IPS-20b (cell line): ENCODE results near the gene ATP8B4.
"Not testable (repeated sequence)": the region's sequence is repeated elsewhere in the genome, so short reads cannot be mapped to it uniquely, and the experiment has no call there.

Source experiments
- H3K27ac ChIP-seq: one replicate; pipeline ENCODE4 v1.5.1; 2013; ENCODE audit warnings: low read length
- H3K27me3 ChIP-seq: 2 replicates; pipeline ENCODE4 v1.6.1; 2013; ENCODE audit warnings: mild to moderate bottlenecking, low read length, inconsistent platforms; ENCODE audit not compliant: insufficient read depth
- H3K36me3 ChIP-seq: 2 replicates; pipeline ENCODE4 v1.6.1; 2013; ENCODE audit warnings: low read depth, mild to moderate bottlenecking, inconsistent platforms, low read length, moderate library complexity; ENCODE audit not compliant: insufficient read depth
- H3K4me1 ChIP-seq: 2 replicates; pipeline ENCODE4 v1.6.1; 2013; ENCODE audit warnings: mild to moderate bottlenecking, control low read depth, inconsistent platforms, low read length, moderate library complexity; ENCODE audit not compliant: insufficient read depth
- H3K4me3 ChIP-seq: 2 replicates; pipeline ENCODE4 v1.5.1; 2013; ENCODE audit warnings: mild to moderate bottlenecking, low read length, inconsistent platforms
- H3K9ac ChIP-seq: 2 replicates; pipeline ENCODE4 v1.6.1; 2013; ENCODE audit warnings: low read depth, mild to moderate bottlenecking, inconsistent platforms, low read length, moderate library complexity
- H3K9me3 ChIP-seq: 2 replicates; pipeline ENCODE4 v1.6.1; 2013; ENCODE audit warnings: mild to moderate bottlenecking, low read depth, low read length, inconsistent platforms; ENCODE audit not compliant: insufficient read depth

Gene ATP8B4

DNA sequence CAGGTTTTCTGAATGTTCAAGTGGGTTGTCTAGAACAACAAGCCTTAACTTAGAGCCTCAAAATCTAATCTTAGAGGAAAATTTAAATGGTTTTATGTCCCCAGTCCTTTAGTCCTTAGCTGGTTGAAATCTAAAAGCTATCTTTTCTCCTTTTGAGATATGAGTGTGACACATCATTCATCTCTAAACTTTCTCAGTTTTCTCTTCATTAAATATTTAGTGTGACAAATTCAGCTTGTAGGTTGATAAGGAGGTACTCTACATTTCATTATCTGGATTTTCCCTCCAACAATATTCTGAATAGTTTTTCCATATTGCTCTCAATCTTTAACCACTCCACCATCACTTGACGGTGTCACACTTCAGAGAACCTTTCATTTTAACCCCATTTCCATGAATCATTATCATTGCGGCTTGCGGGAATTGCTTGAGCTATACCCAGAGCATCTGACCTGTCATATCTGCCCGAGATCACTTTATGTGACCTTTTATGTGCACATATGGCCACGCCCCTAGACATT, 16.1 kb upstream of the ATP8B4 start:
- H3K4me3 ChIP-seq = no peak overlapping the region
- no peak overlapping the region for H3K9ac ChIP-seq
- no peaks in the 10 kb centered on the region for H3K36me3 ChIP-seq
- H3K4me1 ChIP-seq = no peaks in the 10 kb centered on the region
- H3K27me3 ChIP-seq = no peaks in the 10 kb centered on the region
- no peak overlapping the region for H3K27ac ChIP-seq
- no peaks in the 10 kb centered on the region for H3K9me3 ChIP-seq

DNA sequence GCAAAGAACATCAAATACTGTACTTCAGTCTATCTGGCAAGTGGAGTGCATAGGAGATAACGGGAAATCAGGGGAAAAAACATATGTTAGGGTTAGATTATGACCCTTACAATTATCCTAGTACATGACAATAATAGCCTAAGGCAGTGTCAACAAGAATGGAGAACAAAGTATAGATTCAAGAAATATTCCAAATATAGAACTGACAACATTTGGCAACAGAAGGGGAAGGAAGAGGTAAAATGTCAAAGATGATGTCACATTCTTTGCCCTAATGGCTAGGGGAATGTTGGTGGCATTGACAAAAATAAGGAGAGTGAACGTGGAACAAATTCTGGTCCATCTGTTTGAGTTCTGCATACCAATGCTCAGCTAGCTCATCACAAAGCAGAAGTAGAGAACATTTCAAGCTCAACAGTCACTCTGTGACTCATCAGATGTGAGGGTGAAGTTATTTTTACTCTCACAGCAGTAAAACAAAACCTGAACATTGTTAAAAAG, 15.5 kb upstream of the ATP8B4 start:
- no peaks in the 10 kb centered on the region for H3K27me3 ChIP-seq
- no peaks in the 10 kb centered on the region for H3K36me3 ChIP-seq
- no peak overlapping the region for H3K4me3 ChIP-seq
- no peaks in the 10 kb centered on the region for H3K4me1 ChIP-seq
- H3K27ac ChIP-seq = no peak overlapping the region
- no peak overlapping the region for H3K9ac ChIP-seq
- no peaks in the 10 kb centered on the region for H3K9me3 ChIP-seq

DNA sequence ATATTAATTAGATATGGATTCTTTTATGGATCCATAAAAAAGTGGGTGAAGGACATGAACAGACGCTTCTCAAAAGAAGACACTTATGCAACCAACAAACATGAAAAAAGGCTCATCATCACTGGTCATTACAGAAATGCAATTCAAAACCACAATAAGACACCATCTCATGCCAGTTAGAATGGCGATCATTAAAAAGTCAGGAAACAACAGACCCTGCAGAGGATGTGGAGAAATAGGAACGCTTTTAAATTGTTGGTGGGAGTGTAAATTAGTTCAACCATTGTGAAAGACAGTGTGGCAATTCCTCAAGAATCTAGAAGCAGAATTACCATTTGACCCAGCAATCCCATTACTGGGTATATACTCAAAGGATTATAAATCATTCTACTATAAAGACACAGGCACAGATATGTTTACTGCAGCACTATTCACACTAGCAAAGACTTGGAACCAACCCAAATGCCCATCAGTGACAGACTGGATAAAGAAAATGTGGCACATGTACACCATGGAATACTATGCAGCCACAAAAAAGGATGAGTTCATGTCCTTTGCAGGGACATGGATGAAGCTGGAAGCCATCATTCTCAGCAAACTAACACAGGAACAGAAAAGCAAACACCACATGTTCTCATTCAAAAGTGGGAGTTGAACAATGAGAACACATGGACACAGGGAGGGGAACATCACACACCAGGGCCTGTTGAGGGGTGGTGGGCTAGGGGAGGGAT, 13.4 kb upstream of the ATP8B4 start:
- not testable (repeated sequence) for H3K9ac ChIP-seq, H3K9me3 ChIP-seq, H3K27ac ChIP-seq, H3K4me1 ChIP-seq, H3K36me3 ChIP-seq, H3K27me3 ChIP-seq, H3K4me3 ChIP-seq

DNA sequence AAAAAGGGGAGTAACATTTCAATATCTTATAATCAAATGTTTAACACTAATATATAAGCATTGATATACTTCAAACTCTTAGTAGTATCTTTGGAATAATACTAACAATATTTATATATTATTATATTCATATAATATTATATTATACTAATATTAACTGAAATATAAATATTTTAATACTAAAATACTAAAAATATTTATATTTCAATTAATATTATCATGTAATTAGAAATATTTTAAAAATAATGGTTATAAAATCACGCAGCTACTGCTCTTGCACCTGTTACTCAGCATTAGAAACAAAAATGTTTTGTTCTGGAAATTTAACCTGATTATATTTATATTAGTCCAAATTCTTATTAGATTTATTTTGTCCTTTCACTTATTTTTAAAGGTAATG, 12.6 kb upstream of the ATP8B4 start:
- H3K9ac ChIP-seq = no peak overlapping the region
- no peak overlapping the region for H3K4me3 ChIP-seq
- no peaks in the 10 kb centered on the region for H3K9me3 ChIP-seq
- H3K4me1 ChIP-seq = no peaks in the 10 kb centered on the region
- no peaks in the 10 kb centered on the region for H3K27me3 ChIP-seq
- no peak overlapping the region for H3K27ac ChIP-seq
- no peaks in the 10 kb centered on the region for H3K36me3 ChIP-seq

DNA sequence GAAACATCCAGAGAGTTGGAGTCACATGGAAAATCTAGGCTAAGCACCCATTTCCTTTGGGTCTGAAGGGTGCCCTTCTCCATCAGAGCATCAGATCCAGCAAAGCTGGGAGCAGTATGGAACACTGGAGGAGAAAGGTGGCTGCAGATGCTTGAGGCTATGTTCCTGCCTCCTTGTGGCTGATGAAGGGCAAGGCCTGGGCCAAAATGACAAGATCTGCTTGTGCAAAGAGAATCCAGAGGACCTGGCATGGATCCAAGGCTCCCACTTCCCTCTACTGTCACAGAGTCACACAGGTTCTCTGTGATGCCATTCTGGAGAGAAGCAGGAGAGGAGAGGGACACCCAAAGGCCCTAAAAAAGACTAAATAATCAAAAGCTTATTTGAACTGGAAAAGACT, 9.2 kb upstream of the ATP8B4 start:
- no peaks in the 10 kb centered on the region for H3K27me3 ChIP-seq
- no peaks in the 10 kb centered on the region for H3K36me3 ChIP-seq
- no peak overlapping the region for H3K4me3 ChIP-seq
- peaks cover 11% of the 10 kb centered on the region; the same call in 1 of the 2 replicates for H3K4me1 ChIP-seq
- no peaks in the 10 kb centered on the region for H3K9me3 ChIP-seq
- H3K27ac ChIP-seq = no peak overlapping the region
- no peak overlapping the region for H3K9ac ChIP-seq

DNA sequence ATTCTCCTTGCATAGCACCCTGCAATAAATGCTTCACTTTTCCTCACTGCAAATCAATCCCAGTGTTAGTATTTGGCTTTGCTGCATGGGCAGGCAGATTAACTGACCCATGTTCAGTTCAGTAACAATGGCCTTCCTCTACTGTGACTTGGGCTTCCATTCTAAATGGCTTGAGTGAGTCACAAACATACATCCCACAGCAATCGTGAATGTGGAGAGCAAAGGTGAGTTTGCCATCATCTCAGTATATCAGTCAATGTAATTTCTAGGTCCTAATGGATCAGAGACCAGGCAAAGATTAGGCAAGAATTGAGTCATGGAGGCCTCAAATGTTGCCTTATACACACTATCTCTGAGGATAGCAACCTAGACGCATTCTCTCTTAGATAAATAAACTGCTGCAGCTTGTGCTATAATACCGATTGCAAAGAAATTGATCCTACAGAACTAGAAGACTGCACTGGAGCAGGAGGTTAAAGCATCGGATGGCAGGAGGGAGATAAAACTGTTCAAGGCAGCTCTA, 8.3 kb upstream of the ATP8B4 start:
- no peaks in the 10 kb centered on the region for H3K9me3 ChIP-seq

DNA sequence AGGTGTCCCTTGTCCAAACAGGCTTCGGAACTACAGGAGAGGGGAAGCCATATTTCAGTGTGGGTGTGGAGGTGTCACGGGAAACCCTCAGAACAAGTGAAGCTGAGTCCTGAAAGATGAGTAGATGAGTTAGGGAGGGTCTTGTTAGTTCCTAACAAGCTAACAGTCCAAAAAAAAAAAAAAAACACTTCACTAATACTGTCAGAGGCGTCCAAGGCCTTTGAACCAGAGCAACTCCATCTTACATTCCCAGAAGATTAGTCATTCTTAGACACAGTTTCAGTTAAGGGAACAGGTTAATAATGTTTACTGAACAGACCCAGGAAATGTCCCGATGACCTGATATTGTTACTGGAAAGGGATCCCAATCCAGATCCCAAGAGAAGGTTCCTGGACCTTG, 7.0 kb upstream of the ATP8B4 start:
- H3K9me3 ChIP-seq = no peaks in the 10 kb centered on the region
- H3K4me1 ChIP-seq = peaks cover 11% of the 10 kb centered on the region; the same call in 1 of the 2 replicates
- H3K27ac ChIP-seq = no peak overlapping the region
- no peak overlapping the region for H3K4me3 ChIP-seq
- H3K27me3 ChIP-seq = no peaks in the 10 kb centered on the region
- no peak overlapping the region for H3K9ac ChIP-seq
- H3K36me3 ChIP-seq = no peaks in the 10 kb centered on the region

More for the DNA sequence above, 8.3 kb upstream of the ATP8B4 start:
- H3K27ac ChIP-seq = no peak overlapping the region
- H3K4me3 ChIP-seq = no peak overlapping the region
- no peak overlapping the region for H3K9ac ChIP-seq
- no peaks in the 10 kb centered on the region for H3K36me3 ChIP-seq
- peaks cover 11% of the 10 kb centered on the region; the same call in 1 of the 2 replicates for H3K4me1 ChIP-seq
- no peaks in the 10 kb centered on the region for H3K27me3 ChIP-seq

DNA sequence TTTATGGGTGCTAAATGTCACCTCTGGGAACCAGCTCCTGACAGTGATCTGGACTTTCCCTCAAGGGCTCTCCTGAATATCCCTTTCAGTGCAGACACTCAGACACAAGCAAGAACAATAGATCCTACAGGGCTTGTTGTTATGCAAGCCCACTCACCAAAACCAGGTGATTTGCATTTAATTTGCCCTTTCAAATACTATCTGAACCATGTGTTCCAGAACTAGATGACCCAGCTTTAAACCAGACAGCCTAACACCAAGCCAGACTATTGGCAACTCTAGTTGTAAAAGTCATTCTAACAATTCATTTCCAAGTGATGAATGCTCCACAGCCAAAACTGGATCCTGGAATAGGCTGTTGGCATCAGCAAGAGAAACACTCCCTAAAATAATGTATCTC, 5.6 kb upstream of the ATP8B4 start:
- Histone ChIP-seq H3K9me3 (no peaks in the 10 kb centered on the region), H3K9ac (no peak overlapping the region), H3K27me3 (no peaks in the 10 kb centered on the region), H3K36me3 (no peaks in the 10 kb centered on the region), H3K27ac (no peak overlapping the region), H3K4me3 (no peak overlapping the region), H3K4me1 (peaks cover 13% of the 10 kb centered on the region; the same call in 1 of the 2 replicates)

DNA sequence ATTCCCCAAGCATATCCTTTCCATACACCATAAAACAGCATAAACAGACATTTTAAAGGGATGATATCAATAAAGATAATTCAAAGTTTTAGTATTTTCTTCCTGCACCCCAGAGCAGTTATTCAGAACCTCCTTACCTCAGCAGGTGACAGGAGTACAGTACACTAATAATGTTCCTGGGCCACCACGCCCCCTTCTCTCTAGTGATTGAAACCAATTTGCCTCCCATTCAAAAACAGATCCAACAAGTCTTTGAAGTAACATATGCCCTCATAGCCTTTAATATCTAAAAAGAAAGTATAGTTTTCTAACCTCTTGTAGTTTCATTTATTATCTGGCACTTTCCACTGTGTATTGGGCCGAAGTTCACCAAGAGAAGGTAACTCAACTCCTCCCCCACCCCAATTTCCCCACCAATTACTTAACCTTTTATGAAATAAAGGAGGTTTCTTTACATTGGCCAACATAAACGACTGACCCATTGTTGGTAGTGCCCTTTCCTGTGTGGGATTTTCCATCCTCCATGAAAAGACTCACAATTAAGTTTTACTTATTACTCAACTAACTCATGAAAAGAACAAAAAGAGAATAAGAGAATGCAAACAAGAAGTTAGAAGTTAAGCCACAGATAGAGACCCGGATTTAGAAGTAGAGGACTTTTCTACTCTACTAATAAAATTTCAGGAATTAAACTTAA, 5.0 kb upstream of the ATP8B4 start:
- H3K4me1 ChIP-seq = peaks cover 16% of the 10 kb centered on the region; the same call in 1 of the 2 replicates
- H3K27ac ChIP-seq = no peak overlapping the region
- H3K27me3 ChIP-seq = no peaks in the 10 kb centered on the region
- no peaks in the 10 kb centered on the region for H3K36me3 ChIP-seq
- H3K9ac ChIP-seq = no peak overlapping the region
- H3K4me3 ChIP-seq = no peak overlapping the region
- H3K9me3 ChIP-seq = no peaks in the 10 kb centered on the region

DNA sequence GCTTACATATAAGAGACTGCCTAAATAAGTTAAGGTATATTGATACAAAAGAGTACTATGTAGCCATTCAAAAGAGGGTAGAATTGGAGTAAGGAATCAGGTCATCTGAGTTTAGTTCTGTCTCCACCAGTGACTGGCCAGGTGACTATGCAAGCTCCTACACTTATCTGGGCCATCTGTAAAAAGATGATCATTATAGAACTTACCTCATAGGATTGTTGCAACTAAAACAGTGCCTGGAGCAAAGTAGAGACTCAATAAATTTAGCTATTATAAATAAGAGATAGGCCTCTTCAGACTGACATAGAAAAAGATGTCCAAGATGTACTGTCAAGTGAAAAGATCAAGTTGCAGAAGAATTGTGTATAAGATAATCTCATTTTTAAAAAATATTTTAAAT, 1.7 kb upstream of the ATP8B4 start:
- Histone ChIP-seq H3K36me3 (no peaks in the 10 kb centered on the region), H3K27ac (no peak overlapping the region), H3K4me1 (peaks cover 16% of the 10 kb centered on the region; the same call in 1 of the 2 replicates), H3K27me3 (no peaks in the 10 kb centered on the region), H3K9me3 (no peaks in the 10 kb centered on the region; the same call in 1 of the 2 replicates), H3K9ac (no peak overlapping the region), H3K4me3 (no peak overlapping the region)

DNA sequence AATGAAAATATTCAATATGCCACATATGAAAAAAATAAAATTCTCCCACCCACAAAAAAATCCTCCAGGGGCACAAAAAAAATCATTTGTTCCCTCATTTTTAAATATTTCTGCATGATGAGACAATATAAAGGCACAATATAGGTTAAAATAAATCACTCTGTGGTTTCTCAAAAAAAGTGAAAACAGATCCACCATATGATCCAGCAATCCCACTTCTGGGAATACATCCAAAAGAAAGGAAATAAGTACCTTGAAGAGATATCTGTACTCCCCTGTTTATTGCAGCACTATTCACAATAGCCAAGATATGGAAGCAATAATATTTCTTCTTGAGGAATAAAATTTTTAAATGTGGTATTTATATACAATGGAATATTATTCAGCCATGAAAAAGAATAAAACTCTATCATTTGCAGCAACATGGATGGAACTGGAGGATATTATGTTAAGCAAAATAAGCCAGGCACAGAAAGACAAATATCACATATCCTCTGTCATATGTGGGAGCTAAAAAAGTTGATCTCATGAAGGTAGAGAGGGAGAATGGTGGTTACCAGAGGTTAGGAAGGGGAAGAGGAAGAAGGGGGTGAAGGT, 1.5 kb downstream of the ATP8B4 start:
- no peak overlapping the region for H3K27ac ChIP-seq
- no peaks in the 10 kb centered on the region; the same call in 1 of the 2 replicates for H3K9me3 ChIP-seq
- no peaks in the 10 kb centered on the region for H3K27me3 ChIP-seq
- no peaks in the 10 kb centered on the region for H3K36me3 ChIP-seq
- peaks cover 5% of the 10 kb centered on the region; the same call in 1 of the 2 replicates for H3K4me1 ChIP-seq
- H3K9ac ChIP-seq = no peak overlapping the region
- no peak overlapping the region for H3K4me3 ChIP-seq
